Measurements from ENCODE around the gene NTN1. TPM values are rescaled to one million over a fixed set of nuclear protein-coding genes. Genes with fewer than 3 reads are reported as not detected.

Gene NTN1
- total and polyA plus RNA-seq, 9 donors: 0.28 to 12.5 (median 1.8) TPM

DNA sequence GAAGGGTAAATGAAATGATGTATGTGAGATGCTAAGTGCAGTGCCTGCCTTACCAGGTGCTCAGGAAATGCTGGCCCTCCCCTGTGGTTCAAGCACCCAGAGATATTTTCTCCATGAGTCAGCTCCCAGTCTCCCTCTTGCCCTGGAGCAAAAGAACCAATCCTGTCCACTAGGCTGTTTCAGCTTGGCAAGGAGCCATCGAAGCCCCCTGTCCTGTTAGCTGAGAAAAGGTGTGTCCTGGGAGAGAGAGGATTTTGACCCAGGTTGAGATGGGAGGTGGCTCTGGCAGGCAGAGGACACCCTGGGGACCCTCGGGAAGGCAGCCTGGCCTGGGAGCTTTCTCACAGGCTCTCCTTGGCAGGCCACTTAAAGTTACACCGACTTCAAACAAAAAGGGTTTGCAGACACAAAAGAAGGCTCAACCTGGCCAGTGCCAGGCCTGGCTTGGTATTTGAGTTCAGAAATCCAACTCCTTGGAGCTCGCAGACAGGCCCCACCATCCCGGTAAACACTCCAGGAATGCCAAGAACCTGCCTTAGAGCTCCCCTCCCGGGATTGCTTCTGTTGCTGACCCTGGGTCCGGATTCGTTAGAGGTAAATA lies 29.6 kb downstream of the NTN1 start:
- whole genome bisulfite sequencing, 3 donors: 64 to 71% (median 70%) methylated on average over 8 of the region's 8 CpGs
- DNase-seq: no peak
- intact Hi-C loops (cut with DNase I): no loop called here

DNA sequence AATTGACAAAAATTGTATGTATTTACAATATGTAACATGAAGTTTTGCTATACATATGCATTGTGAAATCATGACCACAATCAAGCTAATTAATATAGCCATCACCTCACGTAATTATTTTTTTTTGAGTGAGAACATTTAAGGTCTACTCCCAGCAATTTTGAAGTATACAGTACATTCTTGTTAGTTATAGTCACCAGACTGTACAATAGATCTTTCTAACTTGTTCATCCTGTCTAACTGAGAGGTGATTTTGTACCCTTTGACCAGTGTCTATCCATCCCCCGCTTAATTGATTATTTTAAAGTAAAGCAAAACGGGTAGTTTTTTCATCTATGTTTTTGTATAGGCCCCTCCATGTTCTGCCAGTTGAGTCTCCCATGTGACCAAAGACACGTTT lies 30.3 kb downstream of the NTN1 start:
- Histone ChIP-seq H3K36me3 (no peaks in the 10 kb centered on the region), H3K27ac (no peak overlapping the region), H3K4me3 (no peak overlapping the region), H3K27me3 (no peaks in the 10 kb centered on the region), H3K9me3 (no peaks in the 10 kb centered on the region), H3K4me1 (ENCODE audit: insufficient read depth) (no peaks in the 10 kb centered on the region)
- no peak for DNase-seq
- WGBS, 3 donors: 81 to 85% (median 84%) methylated on average over 4 of the region's 4 CpGs
- TF ChIP-seq POLR2A (IDR thresholded peaks at IDR 0.05): no peak
- TF ChIP-seq, protein P1, sequence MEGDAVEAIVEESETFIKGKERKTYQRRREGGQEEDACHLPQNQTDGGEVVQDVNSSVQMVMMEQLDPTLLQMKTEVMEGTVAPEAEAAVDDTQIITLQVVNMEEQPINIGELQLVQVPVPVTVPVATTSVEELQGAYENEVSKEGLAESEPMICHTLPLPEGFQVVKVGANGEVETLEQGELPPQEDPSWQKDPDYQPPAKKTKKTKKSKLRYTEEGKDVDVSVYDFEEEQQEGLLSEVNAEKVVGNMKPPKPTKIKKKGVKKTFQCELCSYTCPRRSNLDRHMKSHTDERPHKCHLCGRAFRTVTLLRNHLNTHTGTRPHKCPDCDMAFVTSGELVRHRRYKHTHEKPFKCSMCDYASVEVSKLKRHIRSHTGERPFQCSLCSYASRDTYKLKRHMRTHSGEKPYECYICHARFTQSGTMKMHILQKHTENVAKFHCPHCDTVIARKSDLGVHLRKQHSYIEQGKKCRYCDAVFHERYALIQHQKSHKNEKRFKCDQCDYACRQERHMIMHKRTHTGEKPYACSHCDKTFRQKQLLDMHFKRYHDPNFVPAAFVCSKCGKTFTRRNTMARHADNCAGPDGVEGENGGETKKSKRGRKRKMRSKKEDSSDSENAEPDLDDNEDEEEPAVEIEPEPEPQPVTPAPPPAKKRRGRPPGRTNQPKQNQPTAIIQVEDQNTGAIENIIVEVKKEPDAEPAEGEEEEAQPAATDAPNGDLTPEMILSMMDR (IDR thresholded peaks at IDR 0.05): no peak
- no peak for TF ChIP-seq EP300 (IDR thresholded peaks at IDR 0.05)
- intact Hi-C loops (cut with DNase I): no loop called here

More for the DNA sequence above, 29.6 kb downstream of the NTN1 start:
- H3K9me3 ChIP-seq: no peaks in the 10 kb centered on the region
- no peak overlapping the region for H3K4me3 ChIP-seq
- H3K27ac ChIP-seq: no peak overlapping the region
- no peaks in the 10 kb centered on the region for H3K36me3 ChIP-seq
- TF ChIP-seq, protein P1 (IDR thresholded peaks at IDR 0.05): no peak
- TF ChIP-seq POLR2A (IDR thresholded peaks at IDR 0.05) (no peak), EP300 (IDR thresholded peaks at IDR 0.05) (no peak)
- no peaks in the 10 kb centered on the region for H3K4me1 ChIP-seq (ENCODE audit: insufficient read depth)
- no peaks in the 10 kb centered on the region for H3K27me3 ChIP-seq

GRCh38 chr17:9052921-9053320 lies 31.6 kb downstream of the NTN1 start:
- no peaks in the 10 kb centered on the region for H3K9me3 ChIP-seq
- H3K27ac ChIP-seq: no peak overlapping the region
- no peak for DNase-seq
- intact Hi-C loops (cut with DNase I): no loop called here
- no peak overlapping the region for H3K4me3 ChIP-seq
- TF ChIP-seq, protein P1 (IDR thresholded peaks at IDR 0.05): no peak
- TF ChIP-seq EP300 (IDR thresholded peaks at IDR 0.05): no peak
- TF ChIP-seq POLR2A (IDR thresholded peaks at IDR 0.05): no peak
- 40 to 64% (median 57%) methylated on average over 6 of the region's 6 CpGs for WGBS, 3 donors
- H3K27me3 ChIP-seq: no peaks in the 10 kb centered on the region
- H3K36me3 ChIP-seq: no peaks in the 10 kb centered on the region
- no peaks in the 10 kb centered on the region for H3K4me1 ChIP-seq (ENCODE audit: insufficient read depth)

- TF ChIP-seq EP300 (IDR thresholded peaks at IDR 0.05): no peak
- TF ChIP-seq POLR2A (IDR thresholded peaks at IDR 0.05): no peak
- intact Hi-C loops (cut with DNase I): no loop called here
- Histone ChIP-seq H3K36me3 (no peaks in the 10 kb centered on the region), H3K9me3 (no peaks in the 10 kb centered on the region), H3K4me1 (ENCODE audit: insufficient read depth) (no peaks in the 10 kb centered on the region), H3K27ac (no peak overlapping the region), H3K27me3 (no peaks in the 10 kb centered on the region), H3K4me3 (no peak overlapping the region)
- 71 to 89% (median 74%) methylated on average over 4 of the region's 4 CpGs for WGBS, 3 donors
- DNase-seq: no peak
Observed at GRCh38 chr17:9053406-9053805, 32.1 kb downstream of the NTN1 start.

DNA sequence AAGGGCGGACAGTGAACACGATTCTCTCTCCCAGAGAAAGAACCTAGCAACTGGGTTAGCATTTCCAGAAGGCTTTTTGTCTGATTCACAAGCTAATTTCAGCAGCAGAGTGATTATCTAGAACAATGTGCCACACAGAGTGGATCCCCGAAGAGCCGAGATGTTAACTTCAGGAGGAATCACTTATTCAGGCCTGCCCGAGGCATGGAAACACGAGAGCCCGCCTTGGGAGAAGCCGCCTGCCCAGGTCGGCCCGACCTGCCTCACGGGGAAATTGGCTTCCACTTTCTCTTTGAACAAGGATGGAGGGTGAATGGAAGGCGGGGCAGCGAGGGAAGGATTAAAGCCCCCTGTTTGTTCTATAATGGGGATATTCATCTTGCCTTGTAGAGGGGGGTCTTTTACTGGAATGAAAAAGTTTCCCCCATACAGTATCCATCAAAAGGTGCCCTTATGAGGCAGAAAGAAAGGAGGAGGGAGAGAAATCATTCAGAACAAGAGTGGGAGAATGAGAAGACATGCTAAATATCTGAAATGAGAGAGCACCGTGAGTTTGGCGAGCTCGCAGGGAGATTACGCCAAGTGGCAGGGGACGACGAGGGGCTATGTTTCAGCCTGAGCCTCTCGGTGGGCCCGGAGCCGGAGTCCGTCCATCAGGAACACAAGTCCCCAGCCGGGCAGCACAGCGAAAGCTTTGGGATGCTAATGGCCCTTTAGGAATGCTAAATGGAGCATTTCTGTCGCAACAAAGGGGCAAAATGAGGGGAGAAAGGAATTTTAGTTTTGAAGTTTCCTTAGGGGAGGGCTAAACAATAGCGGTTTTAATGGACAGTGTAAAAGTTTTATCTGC lies 33.0 kb downstream of the NTN1 start:
- intact Hi-C loops (cut with DNase I): no loop called here
- Histone ChIP-seq H3K27ac (no peak overlapping the region), H3K4me3 (no peak overlapping the region), H3K27me3 (no peaks in the 10 kb centered on the region), H3K36me3 (no peaks in the 10 kb centered on the region), H3K9me3 (no peaks in the 10 kb centered on the region), H3K4me1 (ENCODE audit: insufficient read depth) (no peaks in the 10 kb centered on the region)
- 76 to 80% (median 78%) methylated on average over 27 of the region's 27 CpGs for WGBS, 3 donors
- no peak for DNase-seq
- TF ChIP-seq POLR2A (IDR thresholded peaks at IDR 0.05) (no peak), EP300 (IDR thresholded peaks at IDR 0.05) (no peak)
- TF ChIP-seq, protein P1 (IDR thresholded peaks at IDR 0.05): no peak

All from ovary (tissue), 9 donors.